GM12892 (cell line): Measurements from ENCODE around the gene SS18L1.

Experiments used
- POLR2A ChIP-seq: IDR thresholded peaks from 2 replicates; pipeline ENCODE4 v1.6.1; 2011; ENCODE audit warnings: low read depth, low read length, control low read depth
- POLR2AphosphoS5 ChIP-seq: IDR thresholded peaks from 2 replicates; pipeline ENCODE4 v1.6.1; 2011; ENCODE audit warnings: low read depth, low read length, control low read depth
- TAF1 ChIP-seq: IDR thresholded peaks from 2 replicates; pipeline ENCODE4 v1.6.1; 2011; ENCODE audit warnings: low read depth, mild to moderate bottlenecking, control low read depth, low read length, borderline replicate concordance

DNA sequence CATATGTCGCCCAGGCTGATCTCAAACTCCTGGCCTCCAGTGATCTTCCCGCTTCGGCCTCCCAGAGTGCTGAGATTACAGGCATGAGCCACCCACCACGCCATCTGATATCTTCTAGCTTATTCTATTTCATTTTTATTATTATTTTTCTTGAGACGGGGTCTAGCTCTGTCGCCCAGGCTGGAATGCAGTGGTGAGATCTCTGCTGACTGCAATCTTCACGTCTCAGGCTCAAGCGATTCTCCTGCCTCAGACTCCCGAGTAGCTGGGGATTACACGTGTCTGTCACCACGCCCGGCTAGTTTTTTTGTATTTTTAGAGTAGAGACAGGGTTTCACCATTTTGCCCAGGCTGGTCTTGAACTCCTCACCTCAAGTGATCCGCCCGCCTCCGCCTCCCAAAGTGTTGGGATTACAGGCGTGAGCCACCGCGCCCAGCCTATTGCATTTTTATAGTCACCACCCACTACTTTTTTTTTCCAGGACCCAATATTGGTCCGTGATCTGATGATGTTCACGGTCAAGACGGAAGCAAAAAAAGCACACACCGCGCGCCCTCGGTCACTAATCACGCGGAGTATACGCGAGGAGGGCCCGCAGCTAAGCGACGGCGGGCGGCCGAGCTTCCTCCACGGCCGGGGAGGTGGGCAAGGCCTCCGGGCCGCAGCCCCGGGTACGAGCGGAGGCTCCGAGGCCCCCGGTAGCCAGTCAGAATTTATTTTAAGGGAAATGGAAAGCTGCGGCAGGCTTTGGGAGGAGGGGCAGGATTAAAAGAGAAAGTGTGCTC is 22.4 kb upstream of the SS18L1 start:
- TF ChIP-seq POLR2A: 0 out of 2 replicates have a peak, but pooled peaks have one; percentile 42
- TF ChIP-seq POLR2AphosphoS5: no peak
- TF ChIP-seq TAF1: 0 out of 2 replicates have a peak, but pooled peaks have one; percentile 35
